ENCODE data around the gene TRAPPC3L.

DNA sequence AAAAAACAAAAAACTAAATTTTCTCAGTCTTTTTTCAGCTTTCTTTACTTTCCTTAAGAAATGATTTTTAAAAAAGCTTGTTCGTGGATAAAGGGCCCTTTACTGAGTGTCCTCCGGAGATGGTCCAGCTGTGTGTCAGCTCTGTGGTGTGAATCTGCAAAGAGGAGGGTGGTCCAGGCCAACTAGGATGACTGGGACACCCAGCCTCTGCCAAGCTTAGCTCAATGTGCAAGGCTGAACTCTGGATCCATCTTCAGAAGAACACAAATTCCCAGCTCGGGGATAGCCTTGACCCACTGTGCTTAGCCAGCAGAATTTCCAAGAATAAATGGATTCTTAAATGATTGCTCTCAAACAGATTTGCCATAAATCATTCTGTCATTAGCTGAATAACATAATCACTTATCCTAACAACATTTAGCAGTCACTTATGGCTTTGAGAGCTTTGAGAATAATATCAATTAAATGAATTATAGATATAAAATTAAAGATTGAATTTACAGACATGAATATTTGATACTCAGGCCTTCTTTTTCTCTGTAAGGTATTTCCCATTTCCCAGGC is 48.3 kb downstream of the TRAPPC3L start:
- no peak for TF ChIP-seq CTCF (conservative IDR thresholded peaks at IDR 0.05; ENCODE audit: low read depth, low read length)
- no peak for TF ChIP-seq EZH2 (IDR thresholded peaks at IDR 0.05; ENCODE audit: borderline replicate concordance, low read depth, low read length, poor library complexity, severe bottlenecking)

Data from A673 (cell line).